DND-41 (cell line): ENCODE measurements around the gene ZNF490.
"Not testable (repeated sequence)": the region's sequence is repeated elsewhere in the genome, so short reads cannot be mapped to it uniquely, and the experiment has no call there.

ENCODE experiments used
- ATAC-seq: fragments of 200-7000 bp; cut with Tn5 transposase; 3 replicates; pipeline ENCODE4 v1.9.1; 2021; ENCODE audit warnings: low read depth; ENCODE audit not compliant: insufficient read depth
- DNase-seq: peaks from one replicate; pipeline ENCODE4 v3.0.0-alpha.2; 2020
- H2AFZ ChIP-seq: 2 replicates; pipeline ENCODE4 v1.6.0; 2012; ENCODE audit warnings: low read depth, low read length
- H3K27ac ChIP-seq: 2 replicates; pipeline ENCODE4 v1.5.1; 2012; ENCODE audit warnings: low read length, inconsistent platforms
- H3K27me3 ChIP-seq: fragments of 200-600 bp; sonication (generic); 2 replicates; pipeline ENCODE4 v1.6.0; 2012; ENCODE audit warnings: low read length, mild to moderate bottlenecking, inconsistent platforms; ENCODE audit not compliant: insufficient read depth, poor library complexity
- H3K36me3 ChIP-seq: 2 replicates; pipeline ENCODE4 v1.5.1; 2012; ENCODE audit warnings: low read length, inconsistent platforms; ENCODE audit not compliant: insufficient read depth
- H3K4me1 ChIP-seq: 2 replicates; pipeline ENCODE4 v1.5.1; 2012; ENCODE audit warnings: mild to moderate bottlenecking, low read length; ENCODE audit not compliant: insufficient read depth
- H3K4me2 ChIP-seq: 2 replicates; pipeline ENCODE4 v1.6.0; 2012; ENCODE audit warnings: mild to moderate bottlenecking, moderate library complexity, low read length, inconsistent platforms; ENCODE audit not compliant: insufficient read depth
- H3K4me3 ChIP-seq, 2 experiments: fragments of 200-600 bp in 1 of 2; shearing (Covaris generic) in 1 of 2; 2 replicates each; pipeline ENCODE4 v1.5.1; 2012 to 2016; ENCODE audit warnings: inconsistent platforms in 2 of 2, low read length in 2 of 2, mild to moderate bottlenecking in 2 of 2, low read depth in 1 of 2, moderate library complexity in 1 of 2
- H3K79me2 ChIP-seq: 2 replicates; pipeline ENCODE4 v1.6.0; 2012; ENCODE audit warnings: low read length, inconsistent platforms; ENCODE audit not compliant: insufficient read depth
- H3K9ac ChIP-seq: 2 replicates; pipeline ENCODE4 v1.6.0; 2012; ENCODE audit warnings: low read depth, mild to moderate bottlenecking, inconsistent platforms, low read length, moderate library complexity
- H3K9me3 ChIP-seq: 2 replicates; pipeline ENCODE4 v1.5.1; 2012; ENCODE audit warnings: low read length, moderate library complexity, mild to moderate bottlenecking, inconsistent platforms; ENCODE audit not compliant: insufficient read depth, severe bottlenecking
- H4K20me1 ChIP-seq: 2 replicates; pipeline ENCODE4 v1.6.0; 2012; ENCODE audit warnings: low read length; ENCODE audit not compliant: insufficient read depth
- EZH2 ChIP-seq: IDR thresholded peaks from 3 replicates; pipeline ENCODE4 v1.6.1; 2012; ENCODE audit warnings: borderline replicate concordance, low read depth, mild to moderate bottlenecking, moderate library complexity, low read length, inconsistent platforms; ENCODE audit not compliant: severe bottlenecking
- TF ChIP-seq, protein P1 (sequence below): IDR thresholded peaks from 2 replicates; pipeline ENCODE4 v1.5.1; 2012; ENCODE audit warnings: borderline replicate concordance, low read length, moderate library complexity, mild to moderate bottlenecking; ENCODE audit not compliant: poor library complexity, severe bottlenecking; ENCODE audit errors: extremely low read depth

The ZNF490 gene

GRCh38 chr19:12647490-12648071 is 37.0 kb upstream of the ZNF490 start:
- DNase-seq (peak; percentile 36), ATAC-seq (peak; percentile 64)
- Histone ChIP-seq H3K4me1 (no peaks in the 10 kb centered on the region), H3K4me3 (no peak overlapping the region), H3K9me3 (no peaks in the 10 kb centered on the region), H3K79me2 (no peaks in the 10 kb centered on the region), H3K36me3 (no peaks in the 10 kb centered on the region), H4K20me1 (no peaks in the 10 kb centered on the region), H3K4me2 (no peak overlapping the region), H3K27ac (no peak overlapping the region), H3K27me3 (no peaks in the 10 kb centered on the region), H2AFZ (no peak overlapping the region), H3K9ac (no peak overlapping the region)
- TF ChIP-seq EZH2 = no peak
- TF ChIP-seq, protein P1, sequence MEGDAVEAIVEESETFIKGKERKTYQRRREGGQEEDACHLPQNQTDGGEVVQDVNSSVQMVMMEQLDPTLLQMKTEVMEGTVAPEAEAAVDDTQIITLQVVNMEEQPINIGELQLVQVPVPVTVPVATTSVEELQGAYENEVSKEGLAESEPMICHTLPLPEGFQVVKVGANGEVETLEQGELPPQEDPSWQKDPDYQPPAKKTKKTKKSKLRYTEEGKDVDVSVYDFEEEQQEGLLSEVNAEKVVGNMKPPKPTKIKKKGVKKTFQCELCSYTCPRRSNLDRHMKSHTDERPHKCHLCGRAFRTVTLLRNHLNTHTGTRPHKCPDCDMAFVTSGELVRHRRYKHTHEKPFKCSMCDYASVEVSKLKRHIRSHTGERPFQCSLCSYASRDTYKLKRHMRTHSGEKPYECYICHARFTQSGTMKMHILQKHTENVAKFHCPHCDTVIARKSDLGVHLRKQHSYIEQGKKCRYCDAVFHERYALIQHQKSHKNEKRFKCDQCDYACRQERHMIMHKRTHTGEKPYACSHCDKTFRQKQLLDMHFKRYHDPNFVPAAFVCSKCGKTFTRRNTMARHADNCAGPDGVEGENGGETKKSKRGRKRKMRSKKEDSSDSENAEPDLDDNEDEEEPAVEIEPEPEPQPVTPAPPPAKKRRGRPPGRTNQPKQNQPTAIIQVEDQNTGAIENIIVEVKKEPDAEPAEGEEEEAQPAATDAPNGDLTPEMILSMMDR = no peak

GRCh38 chr19:12647047-12647446 is 36.4 kb upstream of the ZNF490 start:
- Histone ChIP-seq H2AFZ (no peak overlapping the region), H3K9ac (no peak overlapping the region), H3K27ac (no peak overlapping the region), H3K36me3 (no peaks in the 10 kb centered on the region), H3K4me3 (no peak overlapping the region), H3K4me2 (no peak overlapping the region), H3K9me3 (no peaks in the 10 kb centered on the region), H3K79me2 (no peaks in the 10 kb centered on the region), H3K4me1 (no peaks in the 10 kb centered on the region), H3K27me3 (no peaks in the 10 kb centered on the region), H4K20me1 (no peaks in the 10 kb centered on the region)
- ATAC-seq = no peak
- no peak for DNase-seq
- TF ChIP-seq, protein P1 = no peak
- TF ChIP-seq EZH2 = no peak

- Histone ChIP-seq H4K20me1 (no peaks in the 10 kb centered on the region), H3K4me2 (no peak overlapping the region), H3K27ac (no peak overlapping the region), H2AFZ (no peak overlapping the region), H3K79me2 (no peaks in the 10 kb centered on the region), H3K36me3 (no peaks in the 10 kb centered on the region), H3K4me3 (no peak overlapping the region), H3K4me1 (no peaks in the 10 kb centered on the region), H3K9me3 (no peaks in the 10 kb centered on the region), H3K9ac (no peak overlapping the region), H3K27me3 (no peaks in the 10 kb centered on the region)
- TF ChIP-seq, protein P1 = no peak
- no peak for TF ChIP-seq EZH2
- no peak for DNase-seq
- ATAC-seq = no peak
Observed at GRCh38 chr19:12646551-12646950, 35.9 kb upstream of the ZNF490 start.

- not testable (repeated sequence) for ATAC-seq, H3K9me3 ChIP-seq, DNase-seq, H3K4me2 ChIP-seq, H3K27me3 ChIP-seq, H3K4me3 ChIP-seq, H2AFZ ChIP-seq, H4K20me1 ChIP-seq, H3K9ac ChIP-seq, H3K27ac ChIP-seq, H3K36me3 ChIP-seq, H3K79me2 ChIP-seq
- H3K4me1 ChIP-seq = peaks cover 12% of the 10 kb centered on the region
Observed at GRCh38 chr19:12643716-12644115, 33.1 kb upstream of the ZNF490 start.
